ENCODE data around the gene ACADL.

Gene ACADL

GRCh38 chr2:210224941-210225672, at the start of gene ACADL:
ACADL (minus strand) TSS chr2:210225447; CDS start chr2:210225263, 184 bp downstream.
- DNase-seq = peak; percentile 4

GRCh38 chr2:210271300-210271699, 46.1 kb upstream of the ACADL start:
- DNase-seq = no peak

GRCh38 chr2:210269148-210269547, 43.9 kb upstream of the ACADL start:
- no peak for DNase-seq

GRCh38 chr2:210268281-210268680, 43.0 kb upstream of the ACADL start:
- DNase-seq = no peak

- DNase-seq = no peak
These were observed 42.5 kb upstream of the ACADL start for GRCh38 chr2:210267698-210268097.

GRCh38 chr2:210264282-210264681, 39.0 kb upstream of the ACADL start:
- no peak for DNase-seq

- DNase-seq = no peak
These were observed 38.6 kb upstream of the ACADL start for GRCh38 chr2:210263841-210264240.

- no peak for DNase-seq
These were observed 36.8 kb upstream of the ACADL start for GRCh38 chr2:210262036-210262435.

- no peak for DNase-seq
These were observed 34.4 kb upstream of the ACADL start for GRCh38 chr2:210259687-210260086.

GRCh38 chr2:210252699-210253606, 27.7 kb upstream of the ACADL start:
- DNase-seq = no peak

- DNase-seq = no peak
These were observed 25.4 kb upstream of the ACADL start for GRCh38 chr2:210250622-210251021.

- no peak for DNase-seq
These were observed 8.2 kb upstream of the ACADL start for GRCh38 chr2:210233487-210233886.

GRCh38 chr2:210230984-210231383, 5.7 kb upstream of the ACADL start:
- no peak for DNase-seq

- DNase-seq = no peak
These were observed 5.3 kb upstream of the ACADL start for GRCh38 chr2:210230518-210230917.

- DNase-seq = no peak
These were observed 3.3 kb upstream of the ACADL start for GRCh38 chr2:210228586-210228985.

- DNase-seq = no peak
These were observed 2.2 kb upstream of the ACADL start for GRCh38 chr2:210227290-210228088.

GRCh38 chr2:210226223-210226622, 976 bp upstream of the ACADL start:
- DNase-seq = no peak

GRCh38 chr2:210224591-210224940, 681 bp downstream of the ACADL start:
- DNase-seq = no peak

- DNase-seq = no peak
These were observed 10.1 kb downstream of the ACADL start for GRCh38 chr2:210215120-210215519.

GRCh38 chr2:210210185-210210584, 15.1 kb downstream of the ACADL start:
- no peak for DNase-seq

GRCh38 chr2:210207929-210208328, 17.3 kb downstream of the ACADL start:
- no peak for DNase-seq

- no peak for DNase-seq
These were observed 21.7 kb downstream of the ACADL start for GRCh38 chr2:210203558-210203957.

- DNase-seq = no peak
These were observed 22.1 kb downstream of the ACADL start for GRCh38 chr2:210203147-210203546.
